Right lobe of liver (tissue), 6 donors: ENCODE data around the gene VN1R4. TPM values are rescaled to one million over a fixed set of nuclear protein-coding genes. Genes with fewer than 3 reads are reported as not detected.
"Not testable (repeated sequence)": the region's sequence is repeated elsewhere in the genome, so short reads cannot be mapped to it uniquely, and the experiment has no call there.

Experiments
- ATAC-seq, 4 donors: fragments of 200-7000 bp; cut with Tn5 transposase; one replicate each; pipeline ENCODE4 v1.9.1; 2020; ENCODE audit warnings: mild to moderate bottlenecking in 4 of 4, moderate library complexity in 4 of 4
- DNase-seq, 3 donors: peaks; one replicate each; pipeline ENCODE4 v3.0.0-alpha.2; 2020
- H3K27ac ChIP-seq, 3 donors: fragments of 200-600 bp; one replicate each; pipeline ENCODE4 v1.8.0; 2022
- H3K27me3 ChIP-seq, 2 donors: fragments of 200-600 bp; one replicate each; pipeline ENCODE4 v1.8.0; 2022
- H3K36me3 ChIP-seq, 4 donors: fragments of 200-600 bp; sonication (generic) in 1 of 4; one replicate each; pipeline versions ENCODE4 v1.5.1 to v1.8.0; 2017 to 2022; ENCODE audit warnings: control low read depth in 1 of 4
- H3K4me1 ChIP-seq, 4 donors: fragments of 200-600 bp; sonication (generic) in 1 of 4; one replicate each; pipeline versions ENCODE4 v1.5.1 to v1.8.0; 2017 to 2022; ENCODE audit warnings: control low read depth in 1 of 4
- H3K4me3 ChIP-seq, 3 donors: fragments of 200-600 bp; one replicate each; pipeline ENCODE4 v1.8.0; 2022
- H3K9me3 ChIP-seq, 4 donors: fragments of 200-600 bp; sonication (generic) in 1 of 4; one replicate each; pipeline versions ENCODE4 v1.5.1 to v1.8.0; 2017 to 2022; ENCODE audit warnings: control low read depth in 1 of 4
- POLR2A ChIP-seq: fragments of 450-650 bp; IDR thresholded peaks from one replicate; pipeline ENCODE4 v1.6.1; 2017; ENCODE audit warnings: antibody characterized with exemption, mild to moderate bottlenecking
- WGBS: methylation state at CpG from one replicate; pipeline ENCODE4 v1.1.6; 2018; ENCODE audit warnings: low coverage, low lambda C conversion rate; ENCODE audit not compliant: insufficient coverage; ENCODE audit errors: missing lambda C conversion rate; 5-methylcytosine and 5-hydroxymethylcytosine counted together
- intact Hi-C, 2 donors: fragments of 100-400 bp; cut with DNase I; formaldehyde crosslinking; loops; one replicate each; pipeline versions ENCODE4 v1.11.2 to v1.14.1; 2022
- long read RNA-seq: library from polyadenylated mRNA; unstranded; transcript quantifications from one replicate; pipeline ENCODE4 v2.0.0, GENCODE V29; 2019
- total RNA-seq, 6 experiments: library from RNA; depleted of rRNA in 2 of 6; stranded (reverse); fragments of >200 nt in 2 of 6; fragmentation: NEBNext Ultra II Directional in 3 of 6; extraction: Animal tissue kit (Norgen Biotek cat#: 25700) in 3 of 6; gene quantifications; one replicate each; pipeline versions ENCODE4 v1.1.0 to v1.2.4, GENCODE V29; 2016 to 2023
- TF ChIP-seq, protein P1 (sequence below), 4 donors: fragments of 200-600 bp in 3 of 4; fragments of 450-650 bp in 1 of 4; IDR thresholded peaks; one replicate each; pipeline versions ENCODE4 v1.5.1 to v1.8.0; 2016 to 2022; ENCODE audit warnings: antibody characterized with exemption in 4 of 4, mild to moderate bottlenecking in 2 of 4
- donor health status: DM: no; HTN: yes; CAD: no.
- donor health status: DM: no; HTN: no; CAD: no.
- donor health status: DM: no; HTN: no; CAD: no.
- donor health status: DM: no; HTN: yes; CAD: no.
- donor health status: DM: no; HTN: yes; CAD: no.

Gene VN1R4
- total RNA-seq, result not detected
- long read RNA-seq, result 0 reads

- H3K9me3 ChIP-seq, H3K36me3 ChIP-seq, H3K27ac ChIP-seq, ATAC-seq, H3K27me3 ChIP-seq, DNase-seq, H3K4me3 ChIP-seq, H3K4me1 ChIP-seq, intact Hi-C loops: not testable (repeated sequence)
- WGBS, result 56% methylated on average over 4 of the region's 5 CpGs
These were observed at the start of gene VN1R4 for GRCh38 chr19:53267623-53268022. VN1R4 (minus strand) TSS chr19:53267723; CDS start chr19:53267665, 58 bp downstream.

- no peak for DNase-seq
- no peak for TF ChIP-seq POLR2A
- TF ChIP-seq, protein P1, sequence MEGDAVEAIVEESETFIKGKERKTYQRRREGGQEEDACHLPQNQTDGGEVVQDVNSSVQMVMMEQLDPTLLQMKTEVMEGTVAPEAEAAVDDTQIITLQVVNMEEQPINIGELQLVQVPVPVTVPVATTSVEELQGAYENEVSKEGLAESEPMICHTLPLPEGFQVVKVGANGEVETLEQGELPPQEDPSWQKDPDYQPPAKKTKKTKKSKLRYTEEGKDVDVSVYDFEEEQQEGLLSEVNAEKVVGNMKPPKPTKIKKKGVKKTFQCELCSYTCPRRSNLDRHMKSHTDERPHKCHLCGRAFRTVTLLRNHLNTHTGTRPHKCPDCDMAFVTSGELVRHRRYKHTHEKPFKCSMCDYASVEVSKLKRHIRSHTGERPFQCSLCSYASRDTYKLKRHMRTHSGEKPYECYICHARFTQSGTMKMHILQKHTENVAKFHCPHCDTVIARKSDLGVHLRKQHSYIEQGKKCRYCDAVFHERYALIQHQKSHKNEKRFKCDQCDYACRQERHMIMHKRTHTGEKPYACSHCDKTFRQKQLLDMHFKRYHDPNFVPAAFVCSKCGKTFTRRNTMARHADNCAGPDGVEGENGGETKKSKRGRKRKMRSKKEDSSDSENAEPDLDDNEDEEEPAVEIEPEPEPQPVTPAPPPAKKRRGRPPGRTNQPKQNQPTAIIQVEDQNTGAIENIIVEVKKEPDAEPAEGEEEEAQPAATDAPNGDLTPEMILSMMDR (IDR thresholded peaks at IDR 0.05), result no peak
- peaks cover 0 to 7% (median 0%) of the 10 kb centered on the region in 4 donors for H3K9me3 ChIP-seq
- no peak for ATAC-seq
- no peak overlapping the region for H3K4me3 ChIP-seq
- no peak overlapping the region for H3K27ac ChIP-seq
- H3K27me3 ChIP-seq, result no peaks in the 10 kb centered on the region
- WGBS, result 63% methylated on average over 12 of the region's 12 CpGs
- intact Hi-C loops, result no loop called here
- no peaks in the 10 kb centered on the region for H3K4me1 ChIP-seq
- no peaks in the 10 kb centered on the region for H3K36me3 ChIP-seq
These were observed 44.4 kb upstream of the VN1R4 start for GRCh38 chr19:53311897-53312296.

- Histone ChIP-seq H3K9me3 (peaks cover 0 to 7% (median 0%) of the 10 kb centered on the region in 4 donors), H3K36me3 (no peaks in the 10 kb centered on the region), H3K27me3 (no peaks in the 10 kb centered on the region), H3K27ac (no peak overlapping the region), H3K4me1 (no peaks in the 10 kb centered on the region), H3K4me3 (no peak overlapping the region)
- WGBS, result 32% methylated on average over 7 of the region's 11 CpGs
- DNase-seq (no peak), ATAC-seq (no peak)
- no peak for TF ChIP-seq POLR2A
- intact Hi-C loops, result no loop called here
These were observed 43.5 kb upstream of the VN1R4 start for GRCh38 chr19:53311044-53311443.

- Histone ChIP-seq H3K36me3 (no peaks in the 10 kb centered on the region), H3K27ac (no peak overlapping the region), H3K4me3 (no peak overlapping the region), H3K9me3 (peaks cover 0 to 7% (median 0%) of the 10 kb centered on the region in 4 donors), H3K27me3 (no peaks in the 10 kb centered on the region), H3K4me1 (no peaks in the 10 kb centered on the region)
- intact Hi-C loops, result no loop called here
- 3% methylated on average over 19 of the region's 32 CpGs for WGBS
- ATAC-seq, result peak in 3 of 4 donors; percentile 29 to 33 (median 30)
- no peak for DNase-seq
- TF ChIP-seq, protein P1 (IDR thresholded peaks at IDR 0.05), result peak in 2 of 4 donors; percentile 22 to 34
- no peak for TF ChIP-seq POLR2A
These were observed 40.9 kb upstream of the VN1R4 start for GRCh38 chr19:53308339-53308811.

- H3K36me3 ChIP-seq, H3K4me3 ChIP-seq, H3K9me3 ChIP-seq, H3K27me3 ChIP-seq, intact Hi-C loops, H3K4me1 ChIP-seq, DNase-seq, H3K27ac ChIP-seq, ATAC-seq: not testable (repeated sequence)
- no CpG with 5 or more reads among the region's 8 CpGs for WGBS
These were observed 33.8 kb upstream of the VN1R4 start for GRCh38 chr19:53301341-53301740.

DNA sequence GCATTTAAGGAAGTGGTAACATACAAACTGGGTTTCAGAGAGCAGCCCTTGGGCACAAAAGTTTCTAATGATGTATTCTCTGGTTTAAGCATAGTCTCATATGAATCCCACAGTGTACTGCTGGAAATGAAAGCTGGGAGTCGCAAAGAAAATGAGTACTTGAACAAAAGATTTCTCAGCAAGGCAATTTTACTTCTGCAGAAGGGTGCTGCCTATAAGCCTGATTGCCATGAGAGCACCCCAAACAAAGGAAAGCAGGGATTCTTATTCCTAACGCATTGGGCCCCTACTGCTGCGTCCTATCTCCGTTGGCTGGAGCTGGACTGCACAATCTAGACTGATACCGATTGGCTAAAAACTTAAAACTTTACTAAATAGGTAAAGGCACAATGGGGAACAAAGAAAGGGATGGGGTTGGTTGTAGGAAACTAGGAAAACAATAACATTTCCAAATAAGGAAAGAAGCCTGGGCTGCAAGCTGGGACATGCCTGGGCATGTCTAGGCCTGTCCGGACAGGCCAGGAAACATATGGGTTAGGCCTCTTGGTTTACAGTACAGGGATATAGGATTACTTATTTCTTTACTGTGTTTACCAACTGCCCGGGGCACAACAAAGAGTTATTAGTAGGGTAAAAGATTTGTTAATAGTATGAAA, 27.4 kb upstream of the VN1R4 start:
- no peak for DNase-seq
- no peak for ATAC-seq
- 47% methylated on average over 7 of the region's 7 CpGs for WGBS
- H3K4me3 ChIP-seq, result no peak overlapping the region
- TF ChIP-seq, protein P1 (IDR thresholded peaks at IDR 0.05), result no peak
- TF ChIP-seq POLR2A, result no peak
- intact Hi-C loops, result no loop called here
- H3K4me1 ChIP-seq, result no peaks in the 10 kb centered on the region
- no peak overlapping the region for H3K27ac ChIP-seq
- peaks cover 0 to 4% (median 0%) of the 10 kb centered on the region in 4 donors for H3K9me3 ChIP-seq
- no peaks in the 10 kb centered on the region for H3K27me3 ChIP-seq
- H3K36me3 ChIP-seq, result no peaks in the 10 kb centered on the region
